C4-2B (cell line): ENCODE data around the gene ATRX.

Experiments used
- CTCF ChIP-seq: fragments of 450-650 bp; conservative IDR thresholded peaks from 2 replicates; pipeline ENCODE4 v1.5.1; 2017; ENCODE audit warnings: mild to moderate bottlenecking
- ZFX ChIP-seq: fragments of 450-650 bp; IDR thresholded peaks from 2 replicates; pipeline ENCODE4 v1.6.1; 2017

GRCh38 chrX:77628294-77629025 lies 157.6 kb downstream of the ATRX start:
- peak; percentile 27 for TF ChIP-seq CTCF
- no peak for TF ChIP-seq ZFX
